KBM-7 (cell line): ENCODE measurements around the gene CNEP1R1.

ENCODE experiments used
- DNase-seq: peaks from one replicate; pipeline ENCODE4 v3.0.0-alpha.2; 2015
- in situ Hi-C: fragments of 300-500 bp; cut with MboI; formaldehyde crosslinking; loops from 2 replicates; pipeline ENCODE4 v1.14.3; 2020; ENCODE audit warnings: low sequenced_read_pairs, low pct_unique_long_range_greater_than_20kb, mixed read lengths

CNEP1R1 gene

GRCh38 chr16:50056226-50056625 lies 31.2 kb downstream of the CNEP1R1 start:
- in situ Hi-C loops: no loop called here
- DNase-seq: no peak

DNA sequence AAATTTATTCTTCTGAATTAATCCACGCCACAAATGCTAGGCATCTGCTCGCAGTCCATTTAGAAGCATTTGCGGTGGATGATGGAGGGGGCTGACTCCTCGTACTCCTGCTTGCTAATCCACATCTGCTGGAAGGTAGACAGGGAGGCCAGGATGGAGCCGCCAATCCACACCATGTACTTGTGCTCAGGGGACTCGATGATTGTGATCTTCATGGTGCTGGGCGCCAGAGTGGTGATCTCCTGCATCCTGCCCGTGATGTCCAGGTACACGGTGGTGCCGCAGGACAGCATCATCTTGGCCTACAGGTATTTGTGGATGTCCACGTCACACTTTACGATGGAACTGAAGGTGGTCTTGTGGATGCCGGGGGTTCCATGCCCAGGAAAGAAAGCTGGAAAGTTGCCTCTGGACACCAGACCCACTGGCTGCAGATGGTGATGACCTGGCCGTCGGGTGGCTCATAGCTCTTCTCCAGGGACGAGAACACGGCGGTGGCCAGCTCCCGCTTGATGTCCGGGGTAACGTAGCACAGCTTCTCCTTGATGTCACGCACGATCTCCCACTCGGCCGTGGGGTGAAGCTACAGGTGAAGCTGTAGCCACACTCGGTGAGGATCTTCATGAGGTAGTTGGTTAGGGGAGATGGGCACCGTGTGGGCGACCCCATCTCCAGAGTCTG lies 33.2 kb downstream of the CNEP1R1 start:
- no peak for DNase-seq
- in situ Hi-C loops: no loop called here

DNA sequence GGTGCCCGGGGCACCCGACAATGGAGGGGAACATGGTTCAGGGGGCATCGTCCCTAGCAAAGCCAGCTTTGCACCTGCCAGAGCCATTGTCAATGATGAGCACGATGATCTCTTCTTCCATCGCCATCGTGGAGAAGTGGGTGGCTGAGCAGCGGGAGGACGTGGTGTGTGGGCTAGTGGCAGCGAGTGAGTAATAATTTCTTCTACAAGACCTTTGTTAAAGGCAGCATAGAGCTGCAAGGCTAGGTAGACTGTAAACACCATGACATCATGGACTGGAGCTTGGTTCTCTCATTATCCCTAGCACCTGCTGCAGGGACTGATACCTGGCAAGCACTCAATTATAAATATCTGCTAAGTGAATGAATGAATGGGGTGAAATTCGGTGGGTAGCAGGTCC lies 34.1 kb downstream of the CNEP1R1 start:
- in situ Hi-C loops: no loop called here

GRCh38 chr16:50059669-50060068 lies 34.6 kb downstream of the CNEP1R1 start:
- no peak for DNase-seq
- in situ Hi-C loops: no loop called here

More for the DNA sequence above, 34.1 kb downstream of the CNEP1R1 start:
- no peak for DNase-seq

DNA sequence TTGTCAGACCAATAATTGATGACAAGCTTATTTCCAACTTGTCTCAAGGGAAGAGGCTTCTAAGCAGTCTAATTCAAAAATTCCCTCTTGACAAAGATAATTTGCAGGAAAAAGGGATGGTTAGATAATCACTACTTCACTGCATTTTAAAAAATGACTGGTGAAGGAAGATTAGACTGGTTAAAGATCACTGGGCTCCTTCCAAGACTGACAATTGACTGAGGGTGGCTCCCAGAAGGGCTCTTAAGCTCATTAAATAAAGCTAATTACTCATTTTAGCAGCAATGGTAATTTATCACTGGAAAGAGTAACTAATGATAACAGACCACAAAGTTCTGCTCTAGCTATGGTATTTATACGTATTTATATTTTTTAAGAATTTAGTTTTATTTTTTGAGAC lies 36.3 kb downstream of the CNEP1R1 start:
- DNase-seq: no peak
- in situ Hi-C loops: no loop called here

GRCh38 chr16:50065241-50065623 lies 40.2 kb downstream of the CNEP1R1 start:
- no peak for DNase-seq
- in situ Hi-C loops: no loop called here

DNA sequence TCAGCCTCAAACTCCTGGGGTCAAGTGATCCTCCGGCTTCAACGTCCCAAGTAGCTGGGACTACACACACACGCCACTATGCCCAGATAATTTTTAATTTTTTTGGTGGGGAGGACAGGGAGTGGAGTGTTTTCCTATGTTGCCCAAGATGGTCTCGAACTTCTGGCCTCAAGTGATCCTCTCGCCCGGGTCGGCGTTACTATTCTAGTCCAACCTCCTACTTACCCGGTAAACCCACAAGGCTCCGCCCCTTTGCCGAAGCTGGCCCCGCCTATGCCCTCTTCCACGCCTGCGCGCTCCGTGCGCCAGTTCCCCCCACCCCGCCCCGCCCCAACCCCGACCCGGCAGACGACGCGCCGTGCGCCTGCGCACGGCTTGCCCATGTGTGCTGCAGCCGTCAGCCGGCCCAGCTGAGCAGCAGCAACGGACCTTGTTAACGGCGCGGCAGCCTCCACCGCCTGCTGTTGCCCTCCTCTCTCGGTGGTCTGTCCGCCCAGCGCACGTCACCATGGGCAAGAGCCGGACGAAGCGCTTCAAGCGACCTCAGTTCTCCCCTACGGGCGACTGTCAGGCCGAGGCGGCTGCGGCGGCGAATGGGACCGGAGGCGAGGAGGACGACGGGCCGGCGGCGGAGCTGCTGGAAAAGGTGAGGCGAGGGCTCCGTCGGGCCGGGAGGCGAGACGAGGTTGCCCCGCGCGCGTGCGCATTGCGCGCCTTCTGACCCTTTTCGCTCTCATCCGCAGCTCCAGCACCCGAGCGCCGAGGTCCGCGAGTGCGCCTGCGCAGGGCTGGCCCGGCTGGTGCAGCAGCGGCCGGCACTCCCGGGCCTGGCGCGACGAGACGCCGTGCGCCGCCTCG lies 40.8 kb downstream of the CNEP1R1 start, which contains the start of gene HEATR3:
Gene HEATR3 (plus strand): TSS at position 347 of the 858 bp plus-strand sequence. CDS start 162 bp downstream, at position 509.
- in situ Hi-C loops: no loop called here
- DNase-seq: peak; percentile 90

DNA sequence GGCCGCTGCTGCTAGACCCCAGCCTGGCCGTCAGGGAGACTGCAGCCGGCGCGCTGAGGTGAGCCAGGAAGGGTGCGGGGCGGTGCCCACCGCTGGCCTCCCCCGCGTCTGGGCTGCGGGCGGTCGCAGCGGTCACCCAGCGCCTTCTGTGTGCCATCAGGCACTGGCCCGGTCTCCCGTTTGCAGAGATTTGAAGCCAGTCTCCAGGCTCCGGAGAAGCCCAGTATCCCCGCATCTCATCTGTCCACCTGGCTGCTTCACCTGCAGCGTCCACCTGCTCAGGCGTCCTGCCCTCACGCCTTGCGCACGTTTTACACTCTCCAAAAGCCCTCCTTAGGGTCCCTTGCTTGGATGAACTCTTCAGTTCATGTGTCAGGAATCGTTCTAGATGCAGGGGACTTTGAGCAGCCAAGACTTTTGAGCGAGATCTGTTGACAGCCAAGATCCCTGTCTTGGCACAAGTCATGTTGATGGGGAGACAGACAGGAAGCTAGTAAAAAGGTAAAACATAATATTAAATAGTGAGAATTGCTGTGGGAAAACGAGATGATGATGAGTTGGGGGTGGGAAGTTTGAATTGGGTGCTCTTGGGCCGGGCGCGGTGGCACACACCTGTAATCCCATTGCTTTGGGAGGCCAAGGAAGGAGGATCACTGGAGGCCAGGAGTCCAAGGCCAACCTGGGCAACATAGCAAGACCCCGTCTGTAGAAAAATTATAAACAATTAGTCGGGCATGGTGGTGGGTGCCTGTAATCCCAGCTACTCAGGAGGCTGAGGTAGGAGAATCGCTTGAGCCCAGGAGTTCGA lies 41.7 kb downstream of the CNEP1R1 start:
- in situ Hi-C loops: no loop called here

GRCh38 chr16:50067290-50067853 lies 42.3 kb downstream of the CNEP1R1 start:
- in situ Hi-C loops: no loop called here

More for the DNA sequence above, 41.7 kb downstream of the CNEP1R1 start:
- no peak for DNase-seq

GRCh38 chr16:50068550-50068949 lies 43.5 kb downstream of the CNEP1R1 start:
- DNase-seq: no peak
- in situ Hi-C loops: no loop called here

More at GRCh38 chr16:50067290-50067853, 42.3 kb downstream of the CNEP1R1 start:
- peak; percentile 86 for DNase-seq

- in situ Hi-C loops: no loop called here
- no peak for DNase-seq
Measured at GRCh38 chr16:50069060-50069459, 44.0 kb downstream of the CNEP1R1 start.

- in situ Hi-C loops: no loop called here
- no peak for DNase-seq
Measured at GRCh38 chr16:50071075-50071671, 46.1 kb downstream of the CNEP1R1 start.

- in situ Hi-C loops: no loop called here
- DNase-seq: no peak
Measured at GRCh38 chr16:50072730-50073129, 47.7 kb downstream of the CNEP1R1 start.

DNA sequence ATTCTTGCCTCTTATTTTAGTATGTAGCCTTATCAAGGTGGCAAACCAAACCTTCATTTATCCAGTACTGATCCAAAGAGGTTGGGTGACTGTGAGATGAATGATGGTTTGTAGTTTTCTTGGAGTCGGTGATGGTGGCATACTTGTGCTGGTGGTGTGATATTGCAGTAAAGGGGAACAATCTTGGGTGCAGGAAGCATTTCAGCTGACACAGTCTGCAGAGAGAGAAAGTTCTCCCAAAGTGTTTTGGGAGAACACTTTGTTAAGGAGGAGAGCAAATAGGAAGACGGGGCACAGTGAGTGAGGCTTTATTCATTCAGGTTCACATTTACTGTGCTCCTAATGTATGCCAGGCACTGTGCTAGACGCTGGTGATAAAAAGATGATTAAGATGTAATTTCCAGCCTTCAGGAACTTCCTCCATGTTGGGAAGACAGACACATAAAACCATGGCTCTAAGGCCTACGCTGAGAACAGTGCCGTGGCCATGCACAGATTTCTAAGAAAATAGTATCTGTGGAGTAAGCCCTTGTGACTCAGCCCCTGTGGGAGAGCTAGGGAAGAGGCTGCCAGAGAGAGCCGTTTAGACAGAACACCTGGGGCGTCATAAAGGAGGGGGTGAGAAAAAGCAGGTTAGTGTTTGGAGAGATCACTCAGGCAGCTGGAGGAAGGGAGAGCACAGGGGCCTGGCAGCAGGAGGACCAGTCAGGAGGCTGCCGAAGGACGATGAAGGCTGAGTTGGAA lies 54.5 kb downstream of the CNEP1R1 start:
- in situ Hi-C loops: no loop called here
- DNase-seq: no peak

GRCh38 chr16:50081428-50082018 lies 56.5 kb downstream of the CNEP1R1 start:
- DNase-seq: no peak
- in situ Hi-C loops: no loop called here

DNA sequence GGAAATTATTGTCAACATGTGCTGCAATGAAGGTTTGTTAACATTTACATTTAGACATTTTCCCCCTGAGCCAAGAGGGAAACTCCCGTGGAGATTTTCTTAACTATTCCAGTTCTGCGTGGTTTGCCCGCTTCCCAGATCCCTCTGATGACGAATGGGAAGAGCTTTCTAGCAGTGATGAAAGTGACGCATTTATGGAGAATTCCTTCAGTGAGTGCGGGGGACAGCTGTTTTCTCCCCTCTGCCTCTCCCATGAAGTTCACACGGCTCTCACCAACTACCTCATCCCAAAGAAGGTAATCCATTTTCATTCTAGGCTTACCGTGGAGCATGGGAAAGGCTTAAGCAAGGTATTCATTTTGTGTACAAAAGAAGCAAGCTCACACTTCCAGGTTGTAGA lies 59.0 kb downstream of the CNEP1R1 start:
- in situ Hi-C loops: no loop called here
- DNase-seq: no peak

DNA sequence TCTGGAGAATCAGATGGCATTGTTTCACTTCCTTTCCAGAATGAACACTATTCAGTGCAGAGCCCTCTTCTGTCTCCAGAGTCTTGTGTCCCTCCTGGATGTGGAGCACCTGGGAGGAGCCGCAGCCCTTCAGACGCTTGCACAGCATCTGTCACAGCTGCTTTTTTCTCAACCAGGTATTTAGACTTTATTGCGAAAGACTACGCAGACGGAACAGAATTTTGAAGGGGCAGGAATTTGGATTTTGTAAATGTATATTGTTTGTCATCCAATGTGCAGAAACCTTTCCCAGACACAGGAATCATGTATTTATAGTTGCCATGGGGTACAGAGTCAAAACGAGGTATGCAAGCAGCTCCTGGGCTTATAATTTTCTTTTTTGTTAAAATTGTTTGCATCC lies 61.2 kb downstream of the CNEP1R1 start:
- DNase-seq: no peak
- in situ Hi-C loops: no loop called here
